Fibroblast of lung (primary cell): ENCODE data around the gene GNAO1. TPM values are rescaled to one million over a fixed set of nuclear protein-coding genes. Genes with fewer than 3 reads are reported as not detected.

Experiments
- DNase-seq, 2 donors: peaks; one replicate each; pipeline versions ENCODE4 v3.0.0 to v3.0.0-alpha.2; 2010; ENCODE audit warnings: low read depth in 2 of 2
- H2AFZ ChIP-seq: 2 replicates; pipeline ENCODE4 v1.5.1; 2012; ENCODE audit warnings: low read length, control low read depth, inconsistent platforms
- H3K27ac ChIP-seq: 2 replicates; pipeline ENCODE4 v1.5.1; 2011; ENCODE audit warnings: low read length, control low read depth; ENCODE audit not compliant: insufficient read depth
- H3K27me3 ChIP-seq: 2 replicates; pipeline ENCODE4 v1.5.1; 2011; ENCODE audit warnings: mild to moderate bottlenecking, low read length; ENCODE audit not compliant: control insufficient read depth, insufficient read depth
- H3K36me3 ChIP-seq: 2 replicates; pipeline ENCODE4 v1.5.1; 2011; ENCODE audit warnings: low read length; ENCODE audit not compliant: control insufficient read depth, insufficient read depth
- H3K4me1 ChIP-seq: 2 replicates; pipeline ENCODE4 v1.5.1; 2011; ENCODE audit warnings: low read length; ENCODE audit not compliant: control insufficient read depth, insufficient read depth; ENCODE audit errors: extremely low read depth
- H3K4me2 ChIP-seq: 2 replicates; pipeline ENCODE4 v1.5.1; 2011; ENCODE audit warnings: low read length, control low read depth; ENCODE audit not compliant: insufficient read depth; ENCODE audit errors: extremely low read depth
- H3K4me3 ChIP-seq, 4 experiments: fragments of 200-600 bp in 1 of 4; sonication (generic) in 1 of 4; replicated peaks in 1 of 4; 2 replicates each; pipeline ENCODE4 v1.5.1; 2011 to 2016; ENCODE audit warnings: low read length in 4 of 4, low read depth in 3 of 4, mild to moderate bottlenecking in 3 of 4, control low read depth in 2 of 4, inconsistent platforms in 1 of 4, mixed read lengths in 1 of 4; ENCODE audit not compliant: insufficient read depth in 1 of 4; ENCODE audit errors: control extremely low read depth in 1 of 4
- H3K79me2 ChIP-seq: 2 replicates; pipeline ENCODE4 v1.5.1; 2012; ENCODE audit warnings: mild to moderate bottlenecking, low read length, inconsistent platforms; ENCODE audit not compliant: control insufficient read depth, insufficient read depth
- H3K9ac ChIP-seq: 2 replicates; pipeline ENCODE4 v1.5.1; 2011; ENCODE audit warnings: mild to moderate bottlenecking, low read length, control low read depth; ENCODE audit not compliant: insufficient read depth
- H3K9me3 ChIP-seq: 2 replicates; pipeline ENCODE4 v1.5.1; 2012; ENCODE audit warnings: low read depth, low read length; ENCODE audit not compliant: control insufficient read depth, insufficient read depth
- H4K20me1 ChIP-seq: 2 replicates; pipeline ENCODE4 v1.5.1; 2011; ENCODE audit warnings: low read length; ENCODE audit not compliant: control insufficient read depth, insufficient read depth; ENCODE audit errors: extremely low read depth
- EZH2 ChIP-seq: IDR thresholded peaks from 2 replicates; pipeline ENCODE4 v1.5.1; 2012; ENCODE audit warnings: low read length, control low read depth, mild to moderate bottlenecking; ENCODE audit errors: missing control alignments
- polyA plus RNA-seq, 2 donors: library from polyadenylated mRNA; depleted of rRNA in 1 of 2; stranded (reverse) in 1 of 2; unstranded in 1 of 2; fragments of >200 nt; gene quantifications; 2 replicates each; pipeline ENCODE4 v1.2.1, GENCODE V29; 2011 to 2012; ENCODE audit warnings: missing spikeins in 1 of 2
- total RNA-seq: library from RNA; depleted of rRNA; stranded (reverse); fragments of >200 nt; gene quantifications from 2 replicates; pipeline ENCODE4 v1.2.1, GENCODE V29; 2014
- TF ChIP-seq, protein P1 (sequence below), 2 donors: IDR thresholded peaks in 1 of 2; conservative IDR thresholded peaks in 1 of 2; 1 replicate in 1 of 2; 2 replicates in 1 of 2; pipeline ENCODE4 v1.5.1; 2011 to 2012; ENCODE audit warnings: low read length in 2 of 2, control low read depth in 1 of 2, inconsistent platforms in 1 of 2, low read depth in 1 of 2, mild to moderate bottlenecking in 1 of 2

The GNAO1 gene
- total and polyA plus RNA-seq, 2 donors (not counting 1 experiment from before 2014, with no cell fraction given) = 0.14 to 0.17 TPM

DNA sequence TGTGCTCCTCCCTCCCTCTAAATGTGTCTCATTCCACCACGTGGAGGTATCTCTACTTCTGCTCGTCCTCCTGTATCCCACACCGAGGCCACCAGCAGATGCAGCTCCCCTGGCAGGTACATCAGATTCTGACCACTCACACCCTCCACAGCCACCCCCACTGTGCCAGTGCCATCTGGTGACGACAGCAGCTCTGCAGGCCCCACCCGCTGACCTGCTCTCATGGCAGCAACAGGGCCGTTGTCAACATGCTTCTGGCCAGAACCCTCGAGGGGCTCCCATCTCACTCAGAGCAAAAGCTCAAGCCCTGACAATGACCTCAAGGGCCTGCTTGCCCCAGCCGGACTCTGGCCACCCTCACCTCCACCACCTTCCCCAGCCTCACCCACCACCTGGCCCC lies 140.6 kb downstream of the GNAO1 start:
- DNase-seq = no peak
- Histone ChIP-seq H3K4me2 (no peak overlapping the region), H3K9ac (no peak overlapping the region), H4K20me1 (no peaks in the 10 kb centered on the region), H3K36me3 (no peaks in the 10 kb centered on the region), H3K9me3 (no peaks in the 10 kb centered on the region), H3K4me3 (no peak overlapping the region), H3K27ac (no peak overlapping the region), H2AFZ (no peak overlapping the region), H3K79me2 (no peaks in the 10 kb centered on the region), H3K27me3 (peaks cover 2% of the 10 kb centered on the region), H3K4me1 (peaks cover 2% of the 10 kb centered on the region)
- TF ChIP-seq, protein P1, sequence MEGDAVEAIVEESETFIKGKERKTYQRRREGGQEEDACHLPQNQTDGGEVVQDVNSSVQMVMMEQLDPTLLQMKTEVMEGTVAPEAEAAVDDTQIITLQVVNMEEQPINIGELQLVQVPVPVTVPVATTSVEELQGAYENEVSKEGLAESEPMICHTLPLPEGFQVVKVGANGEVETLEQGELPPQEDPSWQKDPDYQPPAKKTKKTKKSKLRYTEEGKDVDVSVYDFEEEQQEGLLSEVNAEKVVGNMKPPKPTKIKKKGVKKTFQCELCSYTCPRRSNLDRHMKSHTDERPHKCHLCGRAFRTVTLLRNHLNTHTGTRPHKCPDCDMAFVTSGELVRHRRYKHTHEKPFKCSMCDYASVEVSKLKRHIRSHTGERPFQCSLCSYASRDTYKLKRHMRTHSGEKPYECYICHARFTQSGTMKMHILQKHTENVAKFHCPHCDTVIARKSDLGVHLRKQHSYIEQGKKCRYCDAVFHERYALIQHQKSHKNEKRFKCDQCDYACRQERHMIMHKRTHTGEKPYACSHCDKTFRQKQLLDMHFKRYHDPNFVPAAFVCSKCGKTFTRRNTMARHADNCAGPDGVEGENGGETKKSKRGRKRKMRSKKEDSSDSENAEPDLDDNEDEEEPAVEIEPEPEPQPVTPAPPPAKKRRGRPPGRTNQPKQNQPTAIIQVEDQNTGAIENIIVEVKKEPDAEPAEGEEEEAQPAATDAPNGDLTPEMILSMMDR (conservative IDR thresholded peaks at IDR 0.05 in 1 of 2, IDR thresholded peaks at IDR 0.05 in 1 of 2; ENCODE audit: low read depth in 1 of 2, low read length in 2 of 2) = no peak
- TF ChIP-seq EZH2 = no peak

DNA sequence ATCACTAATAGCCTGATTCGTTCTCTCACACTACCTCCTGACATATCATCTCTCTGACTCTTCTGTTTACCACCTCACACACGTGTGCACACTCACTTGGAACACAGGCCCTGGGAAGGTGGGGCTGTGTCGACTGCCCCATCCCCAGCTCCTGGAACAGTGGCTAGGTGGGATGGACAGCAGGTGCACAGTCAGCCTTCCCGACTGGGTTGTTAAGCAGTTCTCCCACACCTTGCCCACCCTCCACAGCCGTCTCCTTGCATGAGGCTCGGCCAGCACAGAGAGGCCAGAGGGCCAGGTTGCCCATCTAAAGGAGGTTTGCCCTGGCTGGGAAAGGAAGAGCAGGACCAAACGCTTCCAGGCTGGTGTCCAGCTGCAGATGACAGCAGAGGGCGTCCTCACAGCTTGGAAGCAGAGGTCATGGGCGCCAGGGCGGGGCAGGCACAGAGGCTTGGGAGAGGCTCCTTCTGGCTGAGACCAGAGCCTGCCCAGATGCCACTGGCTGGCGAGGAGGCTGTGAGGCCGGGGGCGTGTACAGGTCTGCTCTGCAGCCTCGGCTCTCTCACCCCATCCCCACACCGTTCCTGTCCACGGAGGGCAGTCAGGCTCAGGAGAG lies 141.3 kb downstream of the GNAO1 start:
- no peaks in the 10 kb centered on the region for H3K36me3 ChIP-seq
- H3K9me3 ChIP-seq = no peaks in the 10 kb centered on the region
- peak; percentile 38 to 62 for DNase-seq
- H3K27ac ChIP-seq = no peak overlapping the region
- H3K79me2 ChIP-seq = no peaks in the 10 kb centered on the region
- TF ChIP-seq, protein P1 (conservative IDR thresholded peaks at IDR 0.05 in 1 of 2, IDR thresholded peaks at IDR 0.05 in 1 of 2; ENCODE audit: low read depth in 1 of 2, low read length in 2 of 2) = peak; percentile 22 to 38
- TF ChIP-seq EZH2 = no peak
- H3K9ac ChIP-seq = no peak overlapping the region
- no peak overlapping the region for H3K4me3 ChIP-seq
- no peaks in the 10 kb centered on the region for H3K27me3 ChIP-seq
- H3K4me1 ChIP-seq = peaks cover 2% of the 10 kb centered on the region
- H3K4me2 ChIP-seq = no peak overlapping the region
- H4K20me1 ChIP-seq = no peaks in the 10 kb centered on the region
- H2AFZ ChIP-seq = peak overlapping the region; percentile 19

DNA sequence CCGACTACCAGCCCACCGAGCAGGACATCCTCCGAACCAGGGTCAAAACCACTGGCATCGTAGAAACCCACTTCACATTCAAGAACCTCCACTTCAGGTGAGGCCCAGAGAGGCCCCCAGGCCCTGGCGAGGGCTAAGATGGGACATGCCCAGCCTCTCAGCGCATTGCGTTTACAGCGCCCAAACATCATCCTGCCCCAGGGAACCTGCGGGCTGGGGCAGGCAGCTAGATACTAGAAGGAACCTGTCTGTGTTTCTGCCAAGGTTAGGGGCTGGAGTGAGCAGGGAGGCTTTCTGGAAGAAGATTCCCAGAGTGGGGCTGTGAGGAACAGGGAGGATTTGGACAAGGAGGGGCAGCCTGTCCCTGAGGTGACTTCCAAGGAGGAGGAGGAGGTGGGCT lies 143.5 kb downstream of the GNAO1 start:
- no peaks in the 10 kb centered on the region for H4K20me1 ChIP-seq
- TF ChIP-seq, protein P1 (conservative IDR thresholded peaks at IDR 0.05 in 1 of 2, IDR thresholded peaks at IDR 0.05 in 1 of 2; ENCODE audit: low read depth in 1 of 2, low read length in 2 of 2) = no peak
- TF ChIP-seq EZH2 = no peak
- H3K4me2 ChIP-seq = no peak overlapping the region
- no peaks in the 10 kb centered on the region for H3K79me2 ChIP-seq
- DNase-seq = no peak
- no peak overlapping the region for H3K27ac ChIP-seq
- H3K4me3 ChIP-seq = no peak overlapping the region
- H3K4me1 ChIP-seq = peaks cover 2% of the 10 kb centered on the region
- no peaks in the 10 kb centered on the region for H3K9me3 ChIP-seq
- no peak overlapping the region for H3K9ac ChIP-seq
- no peaks in the 10 kb centered on the region for H3K27me3 ChIP-seq
- H3K36me3 ChIP-seq = no peaks in the 10 kb centered on the region
- no peak overlapping the region for H2AFZ ChIP-seq
